SK-N-SH (cell line): ENCODE results near the gene DGCR6. TPM values are rescaled to one million over a fixed set of nuclear protein-coding genes. Genes with fewer than 3 reads are reported as not detected.
"Not testable (repeated sequence)": the region's sequence is repeated elsewhere in the genome, so short reads cannot be mapped to it uniquely, and the experiment has no call there.

ENCODE experiments used
- CTCF ChIA-PET: fragments of 300-600, 350-600 bp; formaldehyde crosslinking; extraction: SDS; loops from one replicate; lab custom pipeline; 2021; lab: Yijun Ruan, JAX
- POLR2A ChIA-PET: fragments of 350-600 bp; sonication (Branson Sonifier 250); formaldehyde crosslinking; extraction: SDS; loops from one replicate; lab custom pipeline; 2020; ENCODE audit warnings: antibody characterized with exemption, inconsistent platforms; lab: Yijun Ruan, JAX
- DNase-seq: peaks from one replicate; pipeline ENCODE4 v3.0.0; 2012
- H2AFZ ChIP-seq: fragments of 200-600 bp; sonication (generic); 2 replicates; pipeline ENCODE4 v1.8.1; 2016; ENCODE audit warnings: antibody characterized with exemption, mild to moderate bottlenecking, low read depth
- H3F3A ChIP-seq: fragments of 200-600 bp; sonication (generic); replicated peaks from 2 replicates; pipeline ENCODE3; 2016; ENCODE audit warnings: antibody characterized with exemption, mild to moderate bottlenecking; ENCODE audit not compliant: insufficient read depth
- H3K27ac ChIP-seq, 2 experiments: fragments of 200-500 bp in 1 of 2; fragments of 200-600 bp in 1 of 2; sonication (Bioruptor generic) in 1 of 2; sonication (generic), shearing (Covaris generic) in 1 of 2; 2 replicates each; pipeline versions ENCODE4 v1.5.1 to v1.6.1; 2014 to 2016; ENCODE audit warnings: low read depth in 2 of 2, inconsistent platforms in 1 of 2, low read length in 1 of 2, mild to moderate bottlenecking in 1 of 2, mixed read lengths in 1 of 2
- H3K27me3 ChIP-seq: fragments of 200-600 bp; sonication (generic), shearing (Covaris generic); 2 replicates; pipeline ENCODE4 v1.6.1; 2016; ENCODE audit warnings: mixed run types; ENCODE audit not compliant: insufficient read depth
- H3K36me3 ChIP-seq, 2 experiments: fragments of 200-500 bp in 1 of 2; fragments of 200-600 bp in 1 of 2; sonication (Bioruptor generic) in 1 of 2; sonication (generic) in 1 of 2; replicated peaks in 1 of 2; 2 replicates each; pipeline versions ENCODE3 to v1.5.1; 2014 to 2016; ENCODE audit warnings: low read length in 1 of 2, mild to moderate bottlenecking in 1 of 2; ENCODE audit not compliant: insufficient read depth in 2 of 2, control insufficient read depth in 1 of 2
- H3K4me1 ChIP-seq, 2 experiments: fragments of 200-500 bp in 1 of 2; fragments of 200-600 bp in 1 of 2; sonication (Bioruptor generic) in 1 of 2; sonication (generic), shearing (Covaris generic) in 1 of 2; 2 replicates each; pipeline versions ENCODE4 v1.5.1 to v1.6.1; 2014 to 2016; ENCODE audit warnings: low read depth in 1 of 2, low read length in 1 of 2, mixed run types in 1 of 2; ENCODE audit not compliant: insufficient read depth in 2 of 2, control insufficient read depth in 1 of 2
- H3K4me2 ChIP-seq: fragments of 200-600 bp; sonication (generic), shearing (Covaris generic); 2 replicates; pipeline ENCODE4 v1.6.1; 2017; ENCODE audit warnings: mixed run types
- H3K4me3 ChIP-seq, 2 experiments: fragments of 200-500 bp in 1 of 2; fragments of 200-600 bp in 1 of 2; sonication (Bioruptor generic) in 1 of 2; sonication (generic), shearing (Covaris generic) in 1 of 2; 2 replicates each; pipeline versions ENCODE4 v1.5.1 to v1.8.1; 2014 to 2016; ENCODE audit warnings: low read depth in 2 of 2, inconsistent platforms in 1 of 2, low read length in 1 of 2, mild to moderate bottlenecking in 1 of 2, mixed read lengths in 1 of 2, moderate library complexity in 1 of 2
- H3K79me2 ChIP-seq: fragments of 200-600 bp; sonication (generic); 2 replicates; pipeline ENCODE4 v1.8.1; 2017; ENCODE audit warnings: mild to moderate bottlenecking; ENCODE audit not compliant: insufficient read depth
- H3K9ac ChIP-seq: fragments of 200-600 bp; sonication (generic); 2 replicates; pipeline ENCODE4 v1.6.1; 2017; ENCODE audit warnings: mixed run types
- H3K9me2 ChIP-seq: fragments of 200-600 bp; sonication (generic); 2 replicates; pipeline ENCODE4 v1.6.1; 2017; ENCODE audit warnings: mixed run types
- H3K9me3 ChIP-seq: fragments of 200-600 bp; sonication (generic); 2 replicates; pipeline ENCODE4 v1.6.1; 2017; ENCODE audit warnings: mixed run types, mild to moderate bottlenecking, moderate library complexity
- H4K20me1 ChIP-seq: fragments of 200-600 bp; sonication (generic); 2 replicates; pipeline ENCODE4 v1.6.1; 2017; ENCODE audit warnings: mild to moderate bottlenecking, mixed run types; ENCODE audit not compliant: insufficient read depth
- WGBS: methylation state at CpG from one replicate; pipeline ENCODE4 v1.1.6; 2017; ENCODE audit warnings: low lambda C conversion rate; 5-methylcytosine and 5-hydroxymethylcytosine counted together
- polyA plus RNA-seq, 3 experiments: library from polyadenylated mRNA; depleted of rRNA; stranded (reverse); fragments of >200 nt; gene quantifications; 2 replicates each; pipeline ENCODE4 v1.2.3, GENCODE V29; 2012

DGCR6 gene
- polyA plus RNA-seq, 1 of the 3 experiments (the other 2 are of a cell fraction) = 1.2 TPM

GRCh38 chr22:18961201-18961600 is 55.1 kb downstream of the DGCR6 start:
- H3K9me3 ChIP-seq, H3K4me3 ChIP-seq, POLR2A ChIA-PET, H3K36me3 ChIP-seq, DNase-seq, H2AFZ ChIP-seq, H3K4me1 ChIP-seq, H3K9me2 ChIP-seq, H3K27me3 ChIP-seq, H3K27ac ChIP-seq, H4K20me1 ChIP-seq, H3K79me2 ChIP-seq, H3K9ac ChIP-seq, H3F3A ChIP-seq, H3K4me2 ChIP-seq, CTCF ChIA-PET: not testable (repeated sequence)
- WGBS = 61% methylated on average over 2 of the region's 7 CpGs

Other genes with a start within 250 kb of the DGCR6 start
- gene PRODH, start 30.0 kb downstream of the DGCR6 start, polyA plus RNA-seq (2012; rRNA removed) = 0.03 and 0.23 TPM in 2 replicates
- gene DGCR2, start 216.1 kb downstream of the DGCR6 start, polyA plus RNA-seq (2012; rRNA removed) = 21.5 and 30.4 TPM in 2 replicates
- gene TSSK2, start 225.0 kb downstream of the DGCR6 start, polyA plus RNA-seq (2012; rRNA removed) = not detected in 2 replicates
- gene ESS2, start 238.3 kb downstream of the DGCR6 start, polyA plus RNA-seq (2012; rRNA removed) = 14.5 and 15.4 TPM in 2 replicates
- not detected in 2 replicates for gene GSC2, start 244.0 kb downstream of the DGCR6 start, polyA plus RNA-seq (2012; rRNA removed)